Myocyte (in vitro differentiated cells): ENCODE measurements around the gene HSPB7. TPM values are rescaled to one million over a fixed set of nuclear protein-coding genes. Genes with fewer than 3 reads are reported as not detected.
"Not testable (repeated sequence)": the region's sequence is repeated elsewhere in the genome, so short reads cannot be mapped to it uniquely, and the experiment has no call there.

Experiments used
- DNase-seq: peaks from one replicate; pipeline ENCODE4 v3.0.0-alpha.2; 2012; ENCODE audit warnings: low read depth
- total RNA-seq: library from RNA; depleted of rRNA; stranded (reverse); fragments of >200 nt; gene quantifications from 2 replicates; pipeline ENCODE4 v1.2.3, GENCODE V29; 2014

Gene HSPB7
- total RNA-seq, 1 donor from 2014 or later, result 94.0 TPM

DNA sequence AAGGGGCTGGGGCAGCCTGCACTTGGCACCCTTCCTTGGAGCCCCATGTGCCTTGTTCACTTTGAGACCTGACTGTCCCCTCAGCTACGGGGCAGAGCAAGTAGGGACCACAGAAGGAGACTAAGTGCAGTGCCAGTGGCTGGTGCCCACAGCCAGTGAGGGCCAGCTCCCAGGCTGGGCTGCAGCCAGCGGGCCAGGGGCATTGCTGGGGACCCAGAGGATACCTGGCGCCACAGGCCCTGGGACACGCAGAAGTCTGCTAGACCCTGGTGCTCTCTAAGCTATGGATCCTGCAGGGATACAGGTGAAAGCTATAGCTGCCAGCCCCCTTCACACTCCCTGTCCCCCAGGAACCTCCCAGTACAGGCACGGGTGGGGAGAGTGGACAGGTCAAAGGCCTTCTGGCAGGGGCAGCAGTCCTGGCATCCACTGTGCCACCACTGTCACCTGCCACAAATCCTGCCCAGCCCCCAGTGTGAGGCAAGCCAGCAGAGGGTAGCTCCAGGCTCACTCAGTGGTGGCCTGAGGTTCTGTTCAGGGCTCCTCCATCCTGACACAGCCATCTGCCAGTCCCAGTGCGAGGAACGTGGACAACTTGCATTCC lies 5.3 kb upstream of the HSPB7 start:
- DNase-seq, result no peak

GRCh38 chr1:16022393-16022792 lies 4.5 kb upstream of the HSPB7 start:
- DNase-seq, result no peak

GRCh38 chr1:16021681-16022080 lies 3.8 kb upstream of the HSPB7 start, which contains the start of gene CLCNKA:
Gene CLCNKA (plus strand): TSS chr1:16022036. CDS start chr1:16022620, 584 bp downstream.
- no peak for DNase-seq

DNA sequence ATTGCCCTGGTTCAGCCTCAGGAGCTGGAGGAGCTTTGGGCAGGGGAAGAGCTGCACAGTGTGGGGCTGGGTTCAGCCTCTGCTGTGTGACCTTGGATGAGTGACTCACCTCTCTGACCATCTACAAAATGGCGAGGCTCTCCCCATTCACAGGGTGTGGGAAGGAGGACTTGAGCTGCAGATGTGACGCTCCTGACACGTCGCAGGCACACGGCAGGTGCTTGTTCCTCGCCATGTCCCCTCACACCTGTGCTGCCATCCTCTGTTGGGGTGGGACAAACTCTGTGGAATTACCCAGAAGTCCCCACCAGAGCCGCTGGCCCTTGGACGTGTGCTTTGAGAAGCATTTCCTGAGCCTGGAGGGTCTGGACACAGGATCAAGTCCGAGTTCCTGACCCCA lies 3.0 kb upstream of the HSPB7 start:
- DNase-seq, result not testable (repeated sequence)

GRCh38 chr1:16020325-16020724 lies 2.5 kb upstream of the HSPB7 start:
- no peak for DNase-seq

DNA sequence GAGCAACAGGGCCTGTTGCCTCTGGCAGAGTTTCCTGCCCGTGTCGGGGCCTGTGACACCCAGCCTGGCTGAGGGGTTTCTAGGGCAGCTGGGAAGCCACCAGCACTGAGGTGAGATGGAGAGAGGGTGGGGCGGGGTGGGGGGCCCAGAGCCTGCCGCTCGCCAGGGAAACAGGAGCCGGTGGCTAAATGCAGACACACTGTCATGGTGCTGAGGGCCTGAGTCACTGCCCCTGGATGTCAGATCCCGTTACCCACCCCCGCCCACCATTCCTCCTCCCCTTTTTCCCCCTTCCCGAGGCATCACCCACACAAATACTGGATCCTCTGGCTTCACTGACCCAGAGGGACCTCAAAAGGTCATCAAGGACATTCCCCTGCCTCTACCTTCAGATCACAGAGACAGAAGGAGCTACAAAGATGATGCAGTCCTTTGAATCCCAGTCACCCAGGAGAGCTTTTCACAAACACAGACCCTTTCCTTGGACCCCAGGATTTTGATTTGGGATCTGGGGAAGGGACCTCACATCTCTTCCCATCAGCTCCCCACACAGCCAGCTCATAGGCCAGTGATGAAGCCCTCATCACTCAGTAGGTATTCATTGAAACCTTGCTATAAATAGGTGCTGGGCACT lies 1.9 kb upstream of the HSPB7 start:
- peak; percentile 84 for DNase-seq

DNA sequence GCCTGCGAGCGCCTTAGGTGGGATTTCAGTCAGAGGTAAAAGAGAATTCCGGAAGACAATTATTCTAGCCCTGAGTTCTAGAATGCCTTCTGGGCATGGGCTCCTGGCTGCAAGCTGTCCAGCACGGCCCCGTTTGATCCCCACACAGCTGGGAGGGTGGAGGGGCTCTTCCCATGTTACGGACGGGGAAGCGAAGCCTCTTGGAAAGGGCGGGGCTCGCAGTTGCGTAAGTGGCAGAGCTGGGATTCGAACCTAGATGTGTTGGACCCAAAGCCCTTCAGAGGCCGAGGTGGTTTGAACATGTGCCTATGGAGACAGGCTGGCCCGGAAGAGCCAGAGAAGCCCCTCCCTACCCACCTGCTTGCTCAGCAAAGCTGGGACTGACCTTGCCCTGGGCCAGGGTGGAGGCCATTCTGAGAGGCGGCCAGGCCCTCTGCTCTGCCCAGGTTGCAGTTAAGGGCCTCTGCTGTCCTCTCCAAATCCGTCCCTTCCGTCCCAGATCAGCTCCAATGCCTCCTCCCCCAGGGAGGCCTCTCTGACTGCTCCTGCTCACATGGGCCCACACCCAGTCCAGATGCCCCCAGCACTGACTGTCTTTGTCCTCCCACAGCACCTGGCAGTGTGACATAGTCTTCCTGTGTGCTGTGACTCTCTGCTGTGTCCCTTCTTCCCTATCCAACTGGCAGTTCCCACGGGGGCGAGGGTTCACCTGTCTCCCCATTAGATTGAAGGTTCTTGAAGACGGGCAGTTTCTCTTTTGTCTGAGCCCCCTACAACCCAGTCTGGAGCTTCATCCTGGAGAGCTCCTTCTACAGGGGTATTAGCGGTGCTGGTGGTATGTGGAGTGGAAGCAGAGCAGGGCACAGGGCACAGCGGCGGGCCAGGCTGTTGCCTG lies 1.2 kb upstream of the HSPB7 start:
- peak; percentile 64 for DNase-seq

GRCh38 chr1:16018308-16018707 lies 465 bp upstream of the HSPB7 start:
- DNase-seq, result peak; percentile 38

DNA sequence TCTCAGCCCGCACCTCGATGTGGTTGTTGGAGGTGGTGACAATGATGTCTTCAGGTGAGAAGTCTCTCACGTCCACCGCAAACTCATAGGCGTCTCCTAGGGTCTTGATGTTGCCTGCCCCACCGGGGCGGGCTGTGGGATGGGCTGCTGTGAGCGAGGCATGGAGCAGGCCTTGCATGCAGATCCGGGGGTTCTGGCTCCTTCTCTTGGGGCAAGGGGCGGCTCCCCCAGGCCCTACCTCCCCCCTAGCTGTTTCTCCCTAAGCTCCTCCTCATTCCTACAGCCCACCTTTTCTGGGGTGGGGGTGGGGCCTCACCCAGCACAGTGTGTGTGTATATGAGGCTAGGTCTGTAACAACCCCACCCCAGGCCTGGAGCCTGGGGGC lies 775 bp downstream of the HSPB7 start:
- no peak for DNase-seq

DNA sequence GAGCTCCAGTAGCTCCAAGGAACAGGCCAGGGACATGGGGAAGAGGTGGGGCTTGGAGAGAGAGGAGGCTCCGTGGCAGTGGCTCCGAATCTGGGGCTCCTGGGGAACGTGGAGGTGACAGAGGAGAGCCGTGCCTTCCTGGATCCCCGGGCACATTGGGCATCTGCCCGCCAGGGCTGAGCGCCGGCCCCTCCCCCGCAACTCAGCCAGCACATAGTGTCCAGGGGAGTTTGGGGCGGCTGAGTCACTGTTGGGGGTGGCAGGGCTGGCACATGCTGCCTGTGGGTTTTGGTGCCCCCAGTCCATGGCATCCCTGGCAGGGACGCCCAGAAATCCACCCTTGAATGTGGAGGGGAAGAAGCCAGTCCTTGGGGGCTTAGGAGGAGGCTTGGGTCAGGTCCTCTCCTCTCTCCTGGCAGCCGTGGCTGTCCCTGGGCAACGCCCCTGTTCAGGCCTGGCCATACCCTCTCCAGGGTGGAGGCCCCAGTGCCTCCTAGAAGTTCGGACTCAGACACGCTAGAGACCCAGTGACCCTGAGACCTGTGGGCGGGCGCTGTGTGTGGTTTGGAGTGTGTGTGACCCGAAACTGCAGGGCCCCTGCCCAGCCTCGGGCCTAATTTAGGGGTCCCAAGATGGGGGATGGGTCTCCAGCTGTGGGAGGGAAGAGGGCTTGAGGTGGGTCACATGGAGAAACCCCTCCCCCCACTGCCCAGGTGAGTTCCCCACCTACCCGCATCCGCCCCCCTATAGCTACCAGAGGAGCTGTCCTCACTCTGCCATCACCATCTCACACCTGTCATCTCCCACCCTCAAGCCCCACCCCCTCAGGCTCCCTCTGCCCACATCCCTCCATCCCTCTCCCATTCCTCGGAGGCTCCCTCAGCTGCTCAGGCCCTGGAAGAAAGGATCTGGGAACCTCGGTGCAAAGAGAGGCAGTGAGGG lies 1.6 kb downstream of the HSPB7 start:
- peak; percentile 67 for DNase-seq

DNA sequence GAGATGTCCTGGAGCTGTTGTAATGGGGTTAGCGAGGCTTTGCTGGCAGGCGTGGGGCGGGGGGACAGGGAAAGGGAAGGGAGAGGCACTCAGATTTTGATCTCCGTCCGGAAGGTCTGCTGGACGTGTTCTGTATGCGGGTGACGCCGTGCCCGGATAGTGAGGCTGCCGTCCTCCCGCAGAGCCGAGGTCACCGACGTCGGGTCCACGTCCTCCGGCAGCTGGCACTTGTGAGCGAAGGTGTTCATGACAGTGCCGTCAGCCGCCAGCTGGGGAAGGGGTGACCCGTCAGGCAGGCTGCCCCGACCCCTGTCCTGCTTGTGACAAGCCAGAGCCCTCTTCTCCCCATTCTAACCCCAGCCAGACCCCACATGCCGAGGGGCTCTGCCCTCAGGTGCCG lies 2.4 kb downstream of the HSPB7 start:
- DNase-seq, result no peak

DNA sequence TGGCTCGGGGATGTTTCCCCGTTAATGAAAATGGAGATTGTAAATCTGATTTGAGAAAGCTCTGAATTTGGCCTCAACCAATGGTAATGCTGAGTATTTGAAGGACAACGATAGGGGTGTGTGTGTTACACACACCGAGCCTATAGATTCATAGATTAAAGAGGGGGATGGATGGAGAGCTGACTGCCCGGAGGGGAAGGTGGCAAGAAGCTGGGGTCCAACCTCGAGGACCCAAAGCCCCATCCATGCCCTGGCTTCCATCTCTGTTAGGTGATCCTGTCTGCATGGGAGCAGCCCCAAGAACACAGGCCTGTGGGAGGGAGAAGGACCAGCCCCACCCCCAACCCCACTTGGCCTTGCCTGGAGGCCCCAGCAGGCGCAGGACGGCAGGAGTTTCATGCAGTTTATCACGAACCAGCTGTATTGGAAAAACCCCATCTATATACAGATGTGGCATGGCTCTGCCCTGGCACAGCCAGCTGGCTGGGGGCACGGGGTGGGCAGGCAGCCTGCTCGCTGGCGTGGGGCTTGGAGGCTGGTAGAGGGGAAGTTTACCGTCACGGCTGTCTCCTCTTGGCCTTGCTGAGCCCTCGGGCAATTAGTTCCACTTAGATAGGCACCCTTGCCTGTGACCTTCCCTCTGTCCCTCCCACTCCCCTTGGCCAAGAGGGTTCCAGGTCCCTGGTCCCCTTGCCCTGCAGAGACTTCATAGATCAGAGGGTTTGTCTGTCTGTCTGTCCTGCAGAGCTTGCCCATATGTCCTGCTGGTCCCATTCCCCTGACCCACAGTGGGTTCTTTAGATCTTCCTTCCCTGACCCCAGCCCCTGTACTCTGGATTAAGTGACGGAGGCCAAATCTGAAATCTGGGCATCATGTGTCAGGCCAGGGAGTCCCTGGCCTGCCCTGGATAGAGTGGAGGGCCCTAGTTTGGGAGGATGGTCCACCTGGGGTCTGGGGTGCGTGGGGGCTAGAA lies 3.0 kb downstream of the HSPB7 start:
- no peak for DNase-seq

DNA sequence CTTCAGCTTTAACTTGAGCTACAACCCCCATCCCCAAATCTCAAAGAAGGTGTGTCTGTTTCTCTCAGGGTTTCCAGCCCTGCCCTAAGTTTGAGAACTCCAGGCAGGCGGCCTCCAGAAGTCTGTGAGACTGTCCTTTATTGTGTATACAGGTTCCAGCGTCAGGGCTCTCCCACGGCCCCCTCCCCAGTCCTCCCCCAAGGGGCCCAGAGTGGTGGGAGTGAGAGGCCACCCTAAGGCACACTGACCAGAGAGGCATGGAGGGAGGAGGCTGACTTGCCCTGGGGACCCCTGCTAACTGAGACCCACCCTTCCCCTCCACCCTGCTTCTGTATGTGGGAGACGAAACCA lies 4.0 kb downstream of the HSPB7 start:
- DNase-seq, result no peak

- DNase-seq, result peak; percentile 87
These were observed 4.5 kb downstream of the HSPB7 start for GRCh38 chr1:16013220-16013907.

GRCh38 chr1:16012590-16013219 lies 5.1 kb downstream of the HSPB7 start:
- peak; percentile 92 for DNase-seq

- no peak for DNase-seq
These were observed 5.8 kb downstream of the HSPB7 start for GRCh38 chr1:16011936-16012589.

- no peak for DNase-seq
These were observed 7.0 kb downstream of the HSPB7 start for GRCh38 chr1:16010837-16011236.

DNA sequence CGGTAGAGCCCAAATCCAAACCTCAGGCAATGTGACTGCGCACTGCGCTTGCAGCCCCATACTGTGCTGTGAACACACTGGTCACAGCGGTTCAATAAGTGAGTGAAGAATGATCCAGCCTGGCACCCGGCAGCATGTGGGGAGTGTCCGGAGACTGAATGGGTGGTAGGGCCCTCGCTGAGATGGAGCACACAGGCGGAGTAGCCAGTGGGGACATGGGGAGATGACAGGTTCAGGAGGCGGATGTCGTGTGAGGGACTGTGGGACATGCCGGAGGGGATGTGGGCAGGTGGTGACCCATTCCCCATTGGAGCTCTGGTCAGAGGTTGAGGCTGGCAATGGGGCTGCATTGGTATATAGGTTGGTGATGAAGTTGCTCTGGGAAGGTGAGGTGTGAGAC lies 8.2 kb downstream of the HSPB7 start:
- no peak for DNase-seq
